ENCODE data around the gene CNTNAP2.
"Not testable (repeated sequence)": the region's sequence is repeated elsewhere in the genome, so short reads cannot be mapped to it uniquely, and the experiment has no call there.

Gene CNTNAP2

DNA sequence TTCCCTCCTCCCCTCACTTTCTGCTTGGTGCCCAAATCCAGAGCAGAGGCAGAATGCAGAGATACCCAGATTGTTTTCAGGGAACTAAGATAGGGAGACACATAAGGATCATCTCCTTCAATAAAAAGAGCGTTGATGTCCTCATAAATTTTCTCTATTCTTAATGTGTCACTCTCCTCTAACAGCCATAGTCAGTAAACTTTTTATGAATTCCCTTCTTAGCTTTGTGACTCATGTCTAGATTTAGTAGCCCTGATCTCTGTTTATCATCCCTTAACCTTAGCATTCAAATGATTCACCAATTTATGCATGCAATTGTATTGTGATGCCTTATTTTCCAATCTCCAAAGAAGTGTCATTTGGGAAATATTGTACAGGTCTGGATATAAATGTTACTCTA lies 1478.4 kb downstream of the CNTNAP2 start:
- DNase-seq, result no peak

DNA sequence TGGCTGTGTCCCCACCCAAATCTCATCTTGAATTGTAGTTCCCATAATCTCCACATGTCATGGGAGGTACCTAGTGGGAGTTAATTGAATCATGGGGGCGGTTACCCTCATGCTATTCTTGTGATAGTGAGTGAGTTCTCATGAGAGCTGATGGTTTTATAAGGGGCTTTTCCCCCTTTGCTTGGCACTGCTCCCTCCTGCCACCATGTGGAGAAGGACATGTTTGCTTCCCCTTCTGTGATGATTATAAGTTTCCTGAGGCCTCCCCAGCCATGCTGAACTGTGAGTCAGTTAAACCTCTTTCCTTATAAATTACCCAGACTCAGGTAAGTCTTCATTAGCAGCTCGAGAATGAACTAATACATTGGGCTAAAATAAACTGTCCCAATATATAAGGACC lies 1482.1 kb downstream of the CNTNAP2 start:
- not testable (repeated sequence) for DNase-seq

GRCh38 chr7:147605323-147605722 lies 1488.7 kb downstream of the CNTNAP2 start:
- DNase-seq, result no peak

DNA sequence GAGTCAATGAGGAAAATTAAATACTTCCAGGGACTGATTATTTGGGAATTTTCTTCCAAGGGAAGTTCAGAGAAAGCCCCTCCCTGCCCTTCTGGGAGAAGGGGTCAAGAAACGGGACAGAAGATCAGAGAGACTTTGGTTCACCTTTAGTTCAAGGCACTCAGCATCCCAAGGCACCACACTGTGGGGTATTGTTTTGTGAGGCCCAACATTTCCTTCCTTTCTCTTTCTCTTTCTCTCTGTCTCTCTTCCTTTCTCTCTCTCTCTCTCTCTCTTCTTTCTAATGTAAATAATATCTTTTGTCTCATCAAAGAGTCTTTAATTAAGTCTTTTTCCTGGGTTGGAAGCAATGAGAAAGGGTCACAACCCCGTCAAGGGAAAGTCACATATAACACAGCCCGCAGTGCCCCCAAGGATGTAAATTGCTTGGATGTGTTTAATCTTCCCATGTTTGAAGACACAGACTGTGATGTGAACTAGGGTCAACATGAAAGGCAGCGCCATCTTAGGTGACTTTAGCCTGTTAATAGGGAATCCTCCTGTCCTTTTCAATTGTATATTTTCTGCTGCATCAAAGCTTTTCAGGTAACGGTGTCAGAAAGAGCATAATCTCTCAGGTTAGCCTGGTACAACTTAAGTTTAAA lies 1490.7 kb downstream of the CNTNAP2 start:
- no peak for DNase-seq

DNA sequence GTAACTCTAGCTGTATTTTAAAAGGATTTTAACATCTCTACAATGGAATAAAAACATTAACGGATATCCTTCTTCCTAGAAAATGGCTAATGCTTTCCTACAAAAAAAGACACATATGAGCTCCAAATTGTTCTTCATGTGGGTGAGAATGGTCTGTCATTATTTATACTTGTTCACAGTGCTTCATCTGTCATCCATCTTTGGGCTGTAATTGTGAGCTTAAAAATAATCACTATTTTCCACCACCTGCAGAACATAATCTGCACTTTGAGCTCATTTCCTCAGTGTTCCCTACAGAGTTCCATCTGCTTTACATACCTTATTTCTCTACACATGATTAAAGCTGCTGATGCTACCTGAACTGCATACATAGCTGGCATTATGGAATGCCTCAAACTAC lies 1494.8 kb downstream of the CNTNAP2 start:
- DNase-seq, result peak; percentile 4

- no peak for DNase-seq
Observed at GRCh38 chr7:147635288-147635687, 1518.7 kb downstream of the CNTNAP2 start.

- DNase-seq, result no peak
Observed at GRCh38 chr7:147636553-147636952, 1520.0 kb downstream of the CNTNAP2 start.

GRCh38 chr7:147638566-147638965 lies 1522.0 kb downstream of the CNTNAP2 start:
- DNase-seq, result no peak

- no peak for DNase-seq
Observed at GRCh38 chr7:147639037-147639436, 1522.4 kb downstream of the CNTNAP2 start.

DNA sequence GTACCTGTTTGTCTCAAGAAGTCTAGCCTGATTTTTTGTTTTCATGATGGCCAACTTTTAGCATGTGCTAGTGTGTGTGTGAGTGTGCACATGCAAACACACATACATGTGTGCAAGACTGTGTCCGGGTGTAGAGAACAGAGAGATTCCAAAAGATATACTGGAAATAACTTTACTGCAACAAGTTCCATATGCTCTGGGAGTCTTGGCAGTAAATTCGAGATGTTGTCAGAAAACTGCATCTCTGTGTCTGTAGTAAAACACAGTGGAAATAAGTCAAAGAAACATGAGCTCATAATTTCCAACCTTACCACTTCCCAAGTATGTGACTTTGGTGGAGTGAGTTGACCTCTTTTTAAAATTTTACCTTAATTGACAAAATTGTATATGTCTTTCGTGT lies 1523.2 kb downstream of the CNTNAP2 start:
- no peak for DNase-seq

DNA sequence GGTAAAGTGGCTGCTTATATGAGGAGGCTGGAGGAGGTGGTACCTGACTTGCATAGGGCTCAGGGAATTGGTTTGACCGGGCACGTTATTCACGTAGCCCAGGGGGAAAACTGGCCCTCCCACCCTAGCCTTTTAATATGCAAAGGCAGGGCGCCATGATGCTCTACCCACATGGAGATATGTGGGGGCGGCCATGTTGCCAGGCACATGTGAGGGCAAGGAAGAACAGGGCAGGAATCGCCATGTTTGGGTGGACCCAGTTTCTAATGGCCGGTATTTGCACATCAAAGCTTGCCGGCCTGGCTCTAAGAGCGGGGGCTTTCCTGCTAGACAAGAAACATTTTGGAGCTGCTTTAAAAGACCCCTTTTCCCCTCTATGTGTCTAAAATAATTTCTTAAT lies 1524.2 kb downstream of the CNTNAP2 start:
- DNase-seq, result no peak

DNA sequence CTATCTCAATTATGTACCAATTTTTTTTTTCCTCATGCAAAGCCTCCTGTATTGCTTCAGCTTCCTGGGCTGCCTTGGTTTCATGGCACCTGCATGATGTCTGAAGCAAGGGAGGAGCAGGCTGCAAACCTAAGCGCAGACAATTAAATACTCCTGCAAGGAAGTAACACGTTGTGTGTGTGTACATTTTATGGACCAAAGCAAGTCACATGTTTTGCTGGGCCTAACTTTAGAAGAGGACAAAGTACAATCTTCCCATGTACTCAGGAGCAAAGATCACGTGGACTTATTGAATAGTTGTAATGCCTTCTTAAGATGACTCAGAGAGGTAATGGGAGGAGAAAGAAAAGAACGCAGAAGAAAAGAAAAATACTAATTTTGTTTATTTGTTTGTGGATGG lies 1530.0 kb downstream of the CNTNAP2 start:
- DNase-seq, result no peak

GRCh38 chr7:147650991-147651390 lies 1534.4 kb downstream of the CNTNAP2 start:
- DNase-seq, result no peak

DNA sequence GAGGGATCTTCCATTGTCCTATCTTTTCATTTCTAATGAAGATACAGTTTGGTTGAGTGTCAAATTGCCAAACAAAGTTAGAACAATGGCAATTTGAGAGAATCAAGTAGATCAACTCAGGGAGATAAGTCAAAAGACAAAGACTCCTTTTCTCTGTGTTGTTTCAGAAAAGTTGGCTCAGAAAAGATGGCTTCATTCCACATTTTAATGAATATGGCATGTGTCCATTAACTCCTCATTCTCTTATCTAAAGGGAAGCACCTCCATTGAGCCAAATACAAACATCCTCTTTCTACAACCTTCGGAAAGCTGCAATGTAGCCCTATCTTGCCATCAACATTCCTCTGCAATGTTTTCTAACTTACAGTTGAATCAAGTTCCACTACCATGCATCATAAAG lies 1535.0 kb downstream of the CNTNAP2 start:
- DNase-seq, result no peak

GRCh38 chr7:147653456-147653855 lies 1536.9 kb downstream of the CNTNAP2 start:
- DNase-seq, result no peak

- DNase-seq, result no peak
Observed at GRCh38 chr7:147658392-147658967, 1541.9 kb downstream of the CNTNAP2 start.

DNA sequence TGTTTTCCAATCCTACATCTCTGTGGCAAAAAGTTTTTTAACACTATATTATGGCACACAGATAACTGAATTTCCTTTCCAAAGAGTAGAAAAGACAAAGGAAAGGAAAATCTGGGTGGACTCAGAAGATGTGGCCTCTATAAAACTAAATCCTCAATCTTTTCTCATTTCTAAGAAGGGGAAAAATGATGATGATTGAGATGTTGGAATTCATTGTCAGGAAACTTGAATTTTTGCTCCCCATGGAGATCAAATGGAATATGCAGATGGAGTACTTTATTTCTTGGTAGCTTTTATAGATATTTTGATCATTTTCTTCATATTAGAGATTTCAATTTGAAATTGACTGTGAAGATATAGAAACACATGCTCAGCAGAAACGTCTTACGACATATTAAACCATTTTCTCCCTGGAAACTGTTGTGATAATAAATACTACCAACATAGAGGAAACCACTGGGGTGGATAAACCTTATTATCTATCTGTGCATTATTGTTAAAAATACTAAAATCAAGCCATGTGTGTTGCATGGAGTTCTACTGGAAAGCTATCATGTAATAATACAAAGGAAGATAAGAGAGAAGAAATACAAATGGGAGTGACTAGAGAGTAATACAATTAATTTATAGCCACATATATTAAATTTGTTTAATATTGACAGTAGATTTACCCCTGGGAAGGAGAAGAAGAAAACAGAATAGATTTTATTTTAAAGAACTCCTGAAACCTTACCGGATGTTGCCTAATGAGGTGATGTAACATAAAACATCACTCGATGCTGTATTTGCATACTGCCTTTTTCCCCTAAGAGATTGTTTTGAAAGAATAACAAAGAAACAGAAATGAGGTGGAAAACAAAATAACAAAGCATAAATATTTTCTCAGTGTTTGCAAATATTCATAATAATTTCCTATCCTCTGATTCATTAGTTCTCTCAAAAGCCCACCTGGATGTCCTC lies 1542.7 kb downstream of the CNTNAP2 start:
- DNase-seq, result no peak

GRCh38 chr7:147664541-147664940 lies 1547.9 kb downstream of the CNTNAP2 start:
- DNase-seq, result no peak

GRCh38 chr7:147670759-147671158 lies 1554.2 kb downstream of the CNTNAP2 start:
- DNase-seq, result no peak

- DNase-seq, result no peak
Observed at GRCh38 chr7:147674705-147675104, 1558.1 kb downstream of the CNTNAP2 start.

- no peak for DNase-seq
Observed at GRCh38 chr7:147678943-147679342, 1562.3 kb downstream of the CNTNAP2 start.

GRCh38 chr7:147681530-147681929 lies 1564.9 kb downstream of the CNTNAP2 start:
- no peak for DNase-seq

- DNase-seq, result no peak
Observed at GRCh38 chr7:147700702-147701101, 1584.1 kb downstream of the CNTNAP2 start.

GRCh38 chr7:147707926-147708325 lies 1591.3 kb downstream of the CNTNAP2 start:
- DNase-seq, result no peak
